CD14-positive monocyte (primary cell): ENCODE measurements around the gene VSIG1. TPM values are rescaled to one million over a fixed set of nuclear protein-coding genes. Genes with fewer than 3 reads are reported as not detected.

Experiments
- DNase-seq, 3 donors: peaks; one replicate each; pipeline ENCODE4 v3.0.0-alpha.2; 2011 to 2022
- H2AFZ ChIP-seq: 2 replicates; pipeline ENCODE4 v1.6.0; 2012; ENCODE audit warnings: mild to moderate bottlenecking, low read depth, low read length, inconsistent platforms; ENCODE audit not compliant: insufficient read depth, poor library complexity, severe bottlenecking
- H3K27ac ChIP-seq, 2 donors: 1 replicate in 1 of 2; 2 replicates in 1 of 2; pipeline ENCODE4 v1.5.1; 2012 to 2013; ENCODE audit warnings: low read length in 2 of 2, control low read depth in 1 of 2, inconsistent platforms in 1 of 2, low read depth in 1 of 2, mild to moderate bottlenecking in 1 of 2
- H3K27me3 ChIP-seq, 2 donors: one replicate each; pipeline versions ENCODE4 v1.6.0 to v1.6.1; 2011 to 2013; ENCODE audit warnings: low read length in 2 of 2; ENCODE audit not compliant: control insufficient read depth in 2 of 2, insufficient read depth in 2 of 2
- H3K36me3 ChIP-seq, 2 donors: replicated peaks in 1 of 2; 1 replicate in 1 of 2; 2 replicates in 1 of 2; pipeline versions ENCODE4 v1.5.1 to v1.6.1; 2012 to 2013; ENCODE audit warnings: low read length in 2 of 2, control low read depth in 1 of 2, inconsistent platforms in 1 of 2, mild to moderate bottlenecking in 1 of 2; ENCODE audit not compliant: insufficient read depth in 2 of 2, control insufficient read depth in 1 of 2
- H3K4me1 ChIP-seq, 2 donors: 1 replicate in 1 of 2; 2 replicates in 1 of 2; pipeline versions ENCODE4 v1.5.1 to v1.6.1; 2012 to 2013; ENCODE audit warnings: low read length in 2 of 2, control low read depth in 1 of 2, inconsistent platforms in 1 of 2, mild to moderate bottlenecking in 1 of 2, moderate library complexity in 1 of 2; ENCODE audit not compliant: insufficient read depth in 2 of 2, control insufficient read depth in 1 of 2
- H3K4me2 ChIP-seq: replicated peaks from 2 replicates; pipeline ENCODE3; 2012; ENCODE audit warnings: low read length, moderate library complexity, mild to moderate bottlenecking; ENCODE audit not compliant: poor library complexity, severe bottlenecking; ENCODE audit errors: extremely low read depth
- H3K4me3 ChIP-seq, 3 experiments: fragments of 200-600 bp in 1 of 3; sonication (generic) in 1 of 3; replicated peaks in 1 of 3; 1 replicate in 2 of 3; 2 replicates in 1 of 3; pipeline ENCODE4 v1.5.1; 2011 to 2013; ENCODE audit warnings: low read length in 3 of 3, mild to moderate bottlenecking in 3 of 3, control low read depth in 2 of 3, low read depth in 2 of 3, inconsistent platforms in 1 of 3, moderate library complexity in 1 of 3
- H3K79me2 ChIP-seq: 2 replicates; pipeline ENCODE4 v1.6.0; 2012; ENCODE audit warnings: mild to moderate bottlenecking, control low read depth, inconsistent platforms, low read length, moderate library complexity; ENCODE audit not compliant: insufficient read depth
- H3K9ac ChIP-seq: 2 replicates; pipeline ENCODE4 v1.6.0; 2017; ENCODE audit warnings: low read length, mild to moderate bottlenecking; ENCODE audit not compliant: insufficient read depth, poor library complexity, severe bottlenecking
- H3K9me3 ChIP-seq, 2 donors: replicated peaks in 1 of 2; 1 replicate in 1 of 2; 2 replicates in 1 of 2; pipeline versions ENCODE4 v1.5.1 to v1.6.1; 2012 to 2013; ENCODE audit warnings: low read length in 2 of 2, control low read depth in 1 of 2; ENCODE audit not compliant: control insufficient read depth in 1 of 2, insufficient read depth in 1 of 2
- H4K20me1 ChIP-seq: 2 replicates; pipeline ENCODE4 v1.6.0; 2012; ENCODE audit warnings: mild to moderate bottlenecking, low read length, control low read depth, moderate library complexity; ENCODE audit not compliant: insufficient read depth
- H3K27ac Mint-ChIP-seq, 7 donors: one replicate each; pipeline ENCODE4 v1.8.0; 2020; ENCODE audit warnings: mild to moderate bottlenecking in 7 of 7, mixed read lengths in 7 of 7, moderate library complexity in 6 of 7, inconsistent platforms in 2 of 7
- H3K27me3 Mint-ChIP-seq, 3 donors: one replicate each; pipeline ENCODE4 v1.8.0; 2021 to 2022; ENCODE audit warnings: low read depth in 3 of 3, mild to moderate bottlenecking in 3 of 3, mixed read lengths in 3 of 3, moderate library complexity in 3 of 3, inconsistent platforms in 1 of 3
- H3K36me3 Mint-ChIP-seq, 2 donors: one replicate each; pipeline ENCODE4 v1.8.0; 2020; ENCODE audit warnings: mixed read lengths in 2 of 2, inconsistent platforms in 1 of 2, mild to moderate bottlenecking in 1 of 2
- H3K4me1 Mint-ChIP-seq: one replicate; pipeline ENCODE4 v1.8.0; 2020; ENCODE audit warnings: mild to moderate bottlenecking, mixed read lengths
- H3K4me3 Mint-ChIP-seq, 2 donors: one replicate each; pipeline ENCODE4 v1.8.0; 2020; ENCODE audit warnings: mild to moderate bottlenecking in 2 of 2, mixed read lengths in 2 of 2, moderate library complexity in 1 of 2
- H3K9me3 Mint-ChIP-seq, 7 donors: one replicate each; pipeline ENCODE4 v1.8.0; 2020 to 2022; ENCODE audit warnings: mixed read lengths in 7 of 7, mild to moderate bottlenecking in 6 of 7, moderate library complexity in 6 of 7, inconsistent platforms in 2 of 7
- WGBS: methylation state at CpG from one replicate; pipeline ENCODE4 v1.1.5; 2013; ENCODE audit warnings: missing lambda C conversion rate; ENCODE audit not compliant: insufficient coverage; 5-methylcytosine and 5-hydroxymethylcytosine counted together
- intact Hi-C, 2 donors: fragments of 100-400 bp; cut with micrococcal nuclease; formaldehyde crosslinking; loops; one replicate each; pipeline versions ENCODE4 v1.15.0 to v1.15.1; 2023
- polyA plus RNA-seq, 3 donors: library from polyadenylated mRNA; depleted of rRNA in 1 of 3; unstranded in 2 of 3; stranded (reverse) in 1 of 3; fragments of 300-500 nt in 2 of 3; fragments of >200 nt in 1 of 3; fragmentation: Illumina TruSeq in 2 of 3; gene quantifications; 1 replicate in 2 of 3; 2 replicates in 1 of 3; pipeline ENCODE4 v1.2.3, GENCODE V29; 2012 to 2021
- TF ChIP-seq, protein P1 (sequence below): fragments of 200-600 bp; IDR thresholded peaks from one replicate; pipeline ENCODE4 v1.8.0; 2022; ENCODE audit warnings: antibody characterized with exemption, mild to moderate bottlenecking

VSIG1 gene
- polyA plus RNA-seq, 3 donors, result not detected

DNA sequence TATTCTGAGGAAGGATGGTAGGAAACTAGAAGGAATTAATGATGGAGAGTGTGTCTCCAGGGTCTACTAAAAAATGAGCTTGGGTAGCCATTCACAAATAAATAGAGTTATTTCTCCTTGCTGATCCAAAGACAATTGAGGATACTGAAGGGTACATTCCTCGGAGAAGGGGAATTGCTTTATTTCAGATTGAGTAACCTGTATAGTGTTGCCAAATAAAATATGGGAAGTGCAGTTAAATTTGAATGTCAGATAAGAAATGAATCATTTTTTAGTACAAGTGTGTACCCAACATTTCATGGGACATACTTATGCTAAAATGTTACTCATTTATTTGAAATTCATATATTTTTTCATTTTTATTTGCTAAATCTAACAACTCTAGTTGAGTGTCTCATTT, 16.0 kb upstream of the VSIG1 start:
- no peaks in the 10 kb centered on the region for H3K9me3 ChIP-seq
- Mint-ChIP-seq H3K4me1 (peaks cover 7% of the 10 kb centered on the region), H3K36me3 (no peaks in the 10 kb centered on the region), H3K4me3 (no peak overlapping the region), H3K27ac (no peak overlapping the region), H3K27me3 (peaks cover 2 to 4% (median 2%) of the 10 kb centered on the region in 3 donors), H3K9me3 (no peaks in the 10 kb centered on the region)
- no peak overlapping the region for H2AFZ ChIP-seq
- no peak overlapping the region for H3K9ac ChIP-seq
- TF ChIP-seq, protein P1, sequence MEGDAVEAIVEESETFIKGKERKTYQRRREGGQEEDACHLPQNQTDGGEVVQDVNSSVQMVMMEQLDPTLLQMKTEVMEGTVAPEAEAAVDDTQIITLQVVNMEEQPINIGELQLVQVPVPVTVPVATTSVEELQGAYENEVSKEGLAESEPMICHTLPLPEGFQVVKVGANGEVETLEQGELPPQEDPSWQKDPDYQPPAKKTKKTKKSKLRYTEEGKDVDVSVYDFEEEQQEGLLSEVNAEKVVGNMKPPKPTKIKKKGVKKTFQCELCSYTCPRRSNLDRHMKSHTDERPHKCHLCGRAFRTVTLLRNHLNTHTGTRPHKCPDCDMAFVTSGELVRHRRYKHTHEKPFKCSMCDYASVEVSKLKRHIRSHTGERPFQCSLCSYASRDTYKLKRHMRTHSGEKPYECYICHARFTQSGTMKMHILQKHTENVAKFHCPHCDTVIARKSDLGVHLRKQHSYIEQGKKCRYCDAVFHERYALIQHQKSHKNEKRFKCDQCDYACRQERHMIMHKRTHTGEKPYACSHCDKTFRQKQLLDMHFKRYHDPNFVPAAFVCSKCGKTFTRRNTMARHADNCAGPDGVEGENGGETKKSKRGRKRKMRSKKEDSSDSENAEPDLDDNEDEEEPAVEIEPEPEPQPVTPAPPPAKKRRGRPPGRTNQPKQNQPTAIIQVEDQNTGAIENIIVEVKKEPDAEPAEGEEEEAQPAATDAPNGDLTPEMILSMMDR, result no peak
- H3K27ac ChIP-seq, result no peak overlapping the region
- H3K36me3 ChIP-seq, result no peaks in the 10 kb centered on the region
- H3K79me2 ChIP-seq, result no peaks in the 10 kb centered on the region
- H3K4me1 ChIP-seq, result no peaks in the 10 kb centered on the region
- H4K20me1 ChIP-seq, result no peaks in the 10 kb centered on the region
- H3K27me3 ChIP-seq, result no peaks in the 10 kb centered on the region
- DNase-seq, result peak in 2 of 3 donors; percentile 6 to 19
- intact Hi-C loops, result no loop called here
- H3K4me3 ChIP-seq, result no peak overlapping the region
- no peak overlapping the region for H3K4me2 ChIP-seq
- no CpG with 5 or more reads among the region's 1 CpG for WGBS

DNA sequence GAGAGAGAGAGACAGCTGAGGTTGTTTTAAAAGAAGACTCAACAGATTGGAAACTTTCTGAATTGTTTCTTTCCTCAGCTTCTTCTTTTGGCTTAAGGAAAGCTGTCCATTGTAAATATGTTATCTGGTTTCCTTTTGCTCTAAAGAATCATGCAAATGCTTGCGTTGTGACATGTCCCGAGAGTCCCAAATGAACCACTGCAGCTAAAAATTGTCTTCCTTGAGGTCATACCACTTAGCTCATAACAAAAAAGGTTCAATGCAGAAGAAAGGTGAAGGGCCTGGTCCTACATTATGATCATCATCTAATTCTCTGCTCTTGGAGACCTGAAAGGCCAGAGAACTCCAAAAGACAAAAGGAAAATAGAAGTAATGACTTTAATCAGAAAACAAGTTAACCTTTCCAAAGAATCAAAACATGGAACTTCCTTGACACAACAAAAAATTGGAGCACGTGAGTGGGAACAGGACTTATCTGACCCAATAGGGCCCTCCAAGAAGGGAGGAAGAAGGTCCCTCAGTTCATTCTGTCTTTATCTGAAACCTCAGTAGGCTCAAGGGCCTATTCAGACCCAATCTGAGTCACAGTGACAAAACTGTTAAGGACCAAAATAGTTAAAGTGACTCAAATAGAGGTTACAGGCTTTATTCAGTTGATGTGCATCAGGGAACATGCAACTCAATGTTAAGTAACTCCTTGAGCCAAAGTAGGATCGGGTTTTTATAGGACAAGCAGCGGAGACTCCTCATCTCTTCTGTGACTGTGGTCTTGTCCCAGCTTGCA, 14.7 kb upstream of the VSIG1 start:
- Mint-ChIP-seq H3K27me3 (peaks cover 1 to 6% (median 2%) of the 10 kb centered on the region in 3 donors), H3K4me1 (peaks cover 7% of the 10 kb centered on the region), H3K9me3 (no peaks in the 10 kb centered on the region), H3K4me3 (no peak overlapping the region), H3K27ac (no peak overlapping the region), H3K36me3 (no peaks in the 10 kb centered on the region)
- TF ChIP-seq, protein P1, result no peak
- no peak overlapping the region for H3K4me3 ChIP-seq
- intact Hi-C loops, result no loop called here
- no peaks in the 10 kb centered on the region for H3K9me3 ChIP-seq
- no peaks in the 10 kb centered on the region for H3K36me3 ChIP-seq
- no peak overlapping the region for H3K4me2 ChIP-seq
- no peaks in the 10 kb centered on the region for H3K79me2 ChIP-seq
- no peak overlapping the region for H3K27ac ChIP-seq
- WGBS, result 87% methylated on average over 2 of the region's 5 CpGs
- H2AFZ ChIP-seq, result no peak overlapping the region
- H3K4me1 ChIP-seq, result no peaks in the 10 kb centered on the region
- no peak for DNase-seq
- H4K20me1 ChIP-seq, result no peaks in the 10 kb centered on the region
- H3K9ac ChIP-seq, result no peak overlapping the region
- no peaks in the 10 kb centered on the region for H3K27me3 ChIP-seq
